ENCODE measurements around the gene COLEC12. TPM values are rescaled to one million over a fixed set of nuclear protein-coding genes. Genes with fewer than 3 reads are reported as not detected.
"Not testable (repeated sequence)": the region's sequence is repeated elsewhere in the genome, so short reads cannot be mapped to it uniquely, and the experiment has no call there.

Gene COLEC12
- total and polyA plus RNA-seq, 5 experiments from 2014 or later = 0.13 TPM; not detected in 4

- H3K4me3 Mint-ChIP-seq, H3K27ac Mint-ChIP-seq, POLR2A ChIA-PET, DNase-seq, ATAC-seq, H3K4me1 Mint-ChIP-seq: not testable (repeated sequence)
- Mint-ChIP-seq H3K27me3 (peaks cover 14 to 31% (median 15%) of the 10 kb centered on the region in 5 donors), H3K9me3 (peaks cover 0 to 37% (median 12%) of the 10 kb centered on the region in 9 donors), H3K36me3 (peaks cover 0 to 13% (median 4%) of the 10 kb centered on the region in 3 donors)
Observed at GRCh38 chr18:405006-405405, 95.5 kb downstream of the COLEC12 start.

- POLR2A ChIA-PET = no interaction called here
- Mint-ChIP-seq H3K4me3 (no peak overlapping the region), H3K9me3 (peaks cover 0 to 37% (median 12%) of the 10 kb centered on the region in 9 donors), H3K27ac (no peak overlapping the region), H3K27me3 (peaks cover 12 to 31% (median 15%) of the 10 kb centered on the region in 5 donors), H3K4me1 (peaks cover 0 to 3% (median 0%) of the 10 kb centered on the region in 4 donors), H3K36me3 (peaks cover 0 to 10% (median 4%) of the 10 kb centered on the region in 3 donors)
- DNase-seq (no peak), ATAC-seq (no peak)
Observed at GRCh38 chr18:404061-404636, 96.4 kb downstream of the COLEC12 start.

GRCh38 chr18:402129-402528 lies 98.4 kb downstream of the COLEC12 start:
- Mint-ChIP-seq H3K4me1 (peaks cover 0 to 3% (median 0%) of the 10 kb centered on the region in 4 donors), H3K9me3 (peaks cover 0 to 37% (median 12%) of the 10 kb centered on the region in 9 donors), H3K27ac (no peak overlapping the region), H3K36me3 (peaks cover 0 to 10% (median 4%) of the 10 kb centered on the region in 3 donors), H3K27me3 (peaks cover 6 to 26% (median 10%) of the 10 kb centered on the region in 5 donors), H3K4me3 (no peak overlapping the region)
- POLR2A ChIA-PET = no interaction called here
- DNase-seq = no peak
- ATAC-seq = no peak

GRCh38 chr18:400456-400855 lies 100.0 kb downstream of the COLEC12 start:
- ATAC-seq = no peak
- H3K36me3 Mint-ChIP-seq = peaks cover 0 to 5% (median 4%) of the 10 kb centered on the region in 3 donors
- no peak overlapping the region for H3K27ac Mint-ChIP-seq
- H3K27me3 Mint-ChIP-seq = peaks cover 0 to 15% (median 5%) of the 10 kb centered on the region in 5 donors
- POLR2A ChIA-PET = no interaction called here
- H3K9me3 Mint-ChIP-seq = peaks cover 0 to 26% (median 8%) of the 10 kb centered on the region in 9 donors
- no peak overlapping the region for H3K4me3 Mint-ChIP-seq
- no peak for DNase-seq
- H3K4me1 Mint-ChIP-seq = peaks cover 0 to 3% (median 0%) of the 10 kb centered on the region in 4 donors

GRCh38 chr18:399631-400135 lies 100.8 kb downstream of the COLEC12 start:
- DNase-seq (no peak), ATAC-seq (no peak)
- Mint-ChIP-seq H3K4me3 (no peak overlapping the region), H3K27me3 (peaks cover 0 to 15% (median 5%) of the 10 kb centered on the region in 5 donors), H3K36me3 (peaks cover 0 to 4% (median 0%) of the 10 kb centered on the region in 3 donors), H3K4me1 (no peaks in the 10 kb centered on the region), H3K27ac (no peak overlapping the region), H3K9me3 (peaks cover 0 to 18% (median 3%) of the 10 kb centered on the region in 9 donors)
- POLR2A ChIA-PET = no interaction called here

GRCh38 chr18:398935-399630 lies 101.4 kb downstream of the COLEC12 start:
- DNase-seq = no peak
- Mint-ChIP-seq H3K4me1 (no peaks in the 10 kb centered on the region), H3K36me3 (peaks cover 0 to under 1% (median 0%) of the 10 kb centered on the region in 3 donors), H3K4me3 (no peak overlapping the region), H3K27ac (no peak overlapping the region), H3K9me3 (peaks cover 0 to 12% (median 3%) of the 10 kb centered on the region in 9 donors), H3K27me3 (peaks cover 0 to 15% (median 5%) of the 10 kb centered on the region in 5 donors)
- POLR2A ChIA-PET = no interaction called here
- no peak for ATAC-seq

- POLR2A ChIA-PET = no interaction called here
- ATAC-seq (no peak), DNase-seq (no peak)
- H3K4me1 Mint-ChIP-seq = no peaks in the 10 kb centered on the region
- peaks cover 0 to 13% (median 7%) of the 10 kb centered on the region in 5 donors for H3K27me3 Mint-ChIP-seq
- no peak overlapping the region for H3K4me3 Mint-ChIP-seq
- no peak overlapping the region for H3K27ac Mint-ChIP-seq
- H3K36me3 Mint-ChIP-seq = no peaks in the 10 kb centered on the region
- no peaks in the 10 kb centered on the region for H3K9me3 Mint-ChIP-seq
Observed at GRCh38 chr18:396556-396955, 103.9 kb downstream of the COLEC12 start.

GRCh38 chr18:396251-396555 lies 104.3 kb downstream of the COLEC12 start:
- H3K27ac Mint-ChIP-seq = no peak overlapping the region
- no peaks in the 10 kb centered on the region for H3K4me1 Mint-ChIP-seq
- POLR2A ChIA-PET = no interaction called here
- no peaks in the 10 kb centered on the region for H3K36me3 Mint-ChIP-seq
- H3K27me3 Mint-ChIP-seq = peaks cover 0 to 10% (median 8%) of the 10 kb centered on the region in 5 donors
- no peak for ATAC-seq
- H3K4me3 Mint-ChIP-seq = no peak overlapping the region
- DNase-seq = no peak
- H3K9me3 Mint-ChIP-seq = no peaks in the 10 kb centered on the region

- Mint-ChIP-seq H3K4me3 (no peak overlapping the region), H3K4me1 (no peaks in the 10 kb centered on the region), H3K9me3 (no peaks in the 10 kb centered on the region), H3K36me3 (no peaks in the 10 kb centered on the region), H3K27ac (no peak overlapping the region), H3K27me3 (peaks cover 0 to 12% (median 8%) of the 10 kb centered on the region in 5 donors)
- DNase-seq (no peak), ATAC-seq (no peak)
- POLR2A ChIA-PET = no interaction called here
Observed at GRCh38 chr18:395456-396250, 104.8 kb downstream of the COLEC12 start.

GRCh38 chr18:394987-395362 lies 105.5 kb downstream of the COLEC12 start:
- no peaks in the 10 kb centered on the region for H3K9me3 Mint-ChIP-seq
- no peak overlapping the region for H3K4me3 Mint-ChIP-seq
- no peaks in the 10 kb centered on the region for H3K4me1 Mint-ChIP-seq

GRCh38 chr18:394262-394986 lies 106.1 kb downstream of the COLEC12 start:
- ATAC-seq (no peak), DNase-seq (no peak)
- Mint-ChIP-seq H3K4me1 (no peaks in the 10 kb centered on the region), H3K27me3 (peaks cover 0 to 10% (median 7%) of the 10 kb centered on the region in 5 donors), H3K36me3 (no peaks in the 10 kb centered on the region), H3K4me3 (no peak overlapping the region), H3K9me3 (no peaks in the 10 kb centered on the region), H3K27ac (no peak overlapping the region)
- POLR2A ChIA-PET = no interaction called here

More at GRCh38 chr18:394987-395362, 105.5 kb downstream of the COLEC12 start:
- DNase-seq = no peak
- Mint-ChIP-seq H3K36me3 (no peaks in the 10 kb centered on the region), H3K27me3 (peaks cover 0 to 10% (median 7%) of the 10 kb centered on the region in 5 donors), H3K27ac (no peak overlapping the region)
- POLR2A ChIA-PET = no interaction called here
- no peak for ATAC-seq

- Mint-ChIP-seq H3K4me1 (no peaks in the 10 kb centered on the region), H3K27ac (no peak overlapping the region), H3K27me3 (peaks cover 0 to 10% (median 5%) of the 10 kb centered on the region in 5 donors), H3K36me3 (no peaks in the 10 kb centered on the region), H3K9me3 (no peaks in the 10 kb centered on the region), H3K4me3 (no peak overlapping the region)
- DNase-seq = no peak
- ATAC-seq = no peak
- POLR2A ChIA-PET = no interaction called here
Observed at GRCh38 chr18:393574-393957, 106.9 kb downstream of the COLEC12 start.
